ENCODE data around the gene SPG7.

DNA sequence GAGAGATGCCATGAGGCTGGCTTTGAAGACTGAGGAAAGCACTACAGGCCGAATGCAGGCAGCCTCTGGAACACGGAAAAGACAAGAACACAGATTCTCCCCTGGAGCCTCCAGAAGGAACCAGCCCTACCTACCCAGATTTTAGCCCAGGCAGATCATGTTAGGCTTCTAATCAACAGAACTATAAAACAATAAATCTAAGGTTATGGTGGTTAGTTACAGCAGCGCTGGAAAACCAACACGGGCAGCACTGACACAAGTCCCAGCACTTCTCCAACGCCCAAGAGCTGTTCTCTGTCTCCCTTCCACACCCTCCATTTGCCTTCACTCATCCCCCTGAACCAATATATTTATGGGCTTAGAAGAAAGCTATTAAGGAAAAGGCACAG lies 25.4 kb upstream of the SPG7 start:
- TF ChIP-seq, protein P1, sequence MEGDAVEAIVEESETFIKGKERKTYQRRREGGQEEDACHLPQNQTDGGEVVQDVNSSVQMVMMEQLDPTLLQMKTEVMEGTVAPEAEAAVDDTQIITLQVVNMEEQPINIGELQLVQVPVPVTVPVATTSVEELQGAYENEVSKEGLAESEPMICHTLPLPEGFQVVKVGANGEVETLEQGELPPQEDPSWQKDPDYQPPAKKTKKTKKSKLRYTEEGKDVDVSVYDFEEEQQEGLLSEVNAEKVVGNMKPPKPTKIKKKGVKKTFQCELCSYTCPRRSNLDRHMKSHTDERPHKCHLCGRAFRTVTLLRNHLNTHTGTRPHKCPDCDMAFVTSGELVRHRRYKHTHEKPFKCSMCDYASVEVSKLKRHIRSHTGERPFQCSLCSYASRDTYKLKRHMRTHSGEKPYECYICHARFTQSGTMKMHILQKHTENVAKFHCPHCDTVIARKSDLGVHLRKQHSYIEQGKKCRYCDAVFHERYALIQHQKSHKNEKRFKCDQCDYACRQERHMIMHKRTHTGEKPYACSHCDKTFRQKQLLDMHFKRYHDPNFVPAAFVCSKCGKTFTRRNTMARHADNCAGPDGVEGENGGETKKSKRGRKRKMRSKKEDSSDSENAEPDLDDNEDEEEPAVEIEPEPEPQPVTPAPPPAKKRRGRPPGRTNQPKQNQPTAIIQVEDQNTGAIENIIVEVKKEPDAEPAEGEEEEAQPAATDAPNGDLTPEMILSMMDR (IDR thresholded peaks at IDR 0.05) = no peak
- no peak for TF ChIP-seq POLR2A (IDR thresholded peaks at IDR 0.05)

Measured in esophagus squamous epithelium (tissue), 4 donors.